Measurements from ENCODE around the gene FYN.

Gene FYN

GRCh38 chr6:111805511-111806164 is 67.6 kb downstream of the FYN start:
- DNase-seq: no peak

GRCh38 chr6:111804627-111805235 is 68.5 kb downstream of the FYN start:
- no peak for DNase-seq

- DNase-seq: no peak
These were observed 69.4 kb downstream of the FYN start for GRCh38 chr6:111803804-111804203.

GRCh38 chr6:111803371-111803770 is 69.9 kb downstream of the FYN start:
- no peak for DNase-seq

GRCh38 chr6:111802720-111803330 is 70.4 kb downstream of the FYN start:
- DNase-seq: no peak

GRCh38 chr6:111802015-111802414 is 71.2 kb downstream of the FYN start:
- no peak for DNase-seq

GRCh38 chr6:111800821-111801220 is 72.4 kb downstream of the FYN start:
- no peak for DNase-seq

GRCh38 chr6:111800259-111800765 is 72.9 kb downstream of the FYN start:
- DNase-seq: no peak

- DNase-seq: no peak
These were observed 73.5 kb downstream of the FYN start for GRCh38 chr6:111799576-111800258.

GRCh38 chr6:111798281-111798725 is 74.9 kb downstream of the FYN start:
- no peak for DNase-seq

GRCh38 chr6:111796310-111796918 is 76.8 kb downstream of the FYN start:
- no peak for DNase-seq

GRCh38 chr6:111795558-111795957 is 77.7 kb downstream of the FYN start:
- no peak for DNase-seq

GRCh38 chr6:111794727-111795452 is 78.4 kb downstream of the FYN start:
- DNase-seq: no peak

GRCh38 chr6:111794300-111794699 is 79.0 kb downstream of the FYN start:
- no peak for DNase-seq

GRCh38 chr6:111793711-111794111 is 79.5 kb downstream of the FYN start:
- no peak for DNase-seq

- DNase-seq: no peak
These were observed 80.1 kb downstream of the FYN start for GRCh38 chr6:111792914-111793700.

- DNase-seq: no peak
These were observed 81.0 kb downstream of the FYN start for GRCh38 chr6:111792241-111792640.

GRCh38 chr6:111791415-111791814 is 81.8 kb downstream of the FYN start:
- DNase-seq: no peak

- DNase-seq: no peak
These were observed 83.7 kb downstream of the FYN start for GRCh38 chr6:111789598-111789997.

- no peak for DNase-seq
These were observed 84.6 kb downstream of the FYN start for GRCh38 chr6:111788379-111789276.
